Hematopoietic multipotent progenitor cell treated with erythropoietin and hydrocortisone succinate and interleukin-3 and kit ligand, for 8 days (in vitro differentiated cells): ENCODE data around the gene OR10T2.
"Not testable (repeated sequence)": the region's sequence is repeated elsewhere in the genome, so short reads cannot be mapped to it uniquely, and the experiment has no call there.

Experiments used
- DNase-seq: peaks from one replicate; pipeline ENCODE4 v3.0.0-alpha.2; 2015

Gene OR10T2

GRCh38 chr1:158398818-158399514 is at the start of gene OR10T2:
OR10T2 (minus strand) TSS chr1:158399466; CDS start chr1:158399466, 0 bp downstream.
- DNase-seq: no peak

GRCh38 chr1:158445376-158445775 is 46.1 kb upstream of the OR10T2 start:
- no peak for DNase-seq

GRCh38 chr1:158434741-158435140 is 35.5 kb upstream of the OR10T2 start:
- no peak for DNase-seq

GRCh38 chr1:158430163-158430562 is 30.9 kb upstream of the OR10T2 start:
- not testable (repeated sequence) for DNase-seq

GRCh38 chr1:158426137-158426536 is 26.9 kb upstream of the OR10T2 start, which contains the start of gene OR10K2:
OR10K2 (minus strand) TSS chr1:158426237; CDS start chr1:158420866, 5,371 bp downstream.
- DNase-seq: no peak

- no peak for DNase-seq
Observed at GRCh38 chr1:158425027-158425426, 25.8 kb upstream of the OR10T2 start.

- DNase-seq: no peak
Observed at GRCh38 chr1:158422212-158422611, 22.9 kb upstream of the OR10T2 start.

- no peak for DNase-seq
Observed at GRCh38 chr1:158417586-158417985, 18.3 kb upstream of the OR10T2 start.

- DNase-seq: no peak
Observed at GRCh38 chr1:158414651-158415345, 15.5 kb upstream of the OR10T2 start.

GRCh38 chr1:158407092-158407491 is 7.8 kb upstream of the OR10T2 start:
- DNase-seq: no peak

GRCh38 chr1:158400871-158401270 is 1.6 kb upstream of the OR10T2 start:
- no peak for DNase-seq

GRCh38 chr1:158396646-158397045 is 2.6 kb downstream of the OR10T2 start:
- no peak for DNase-seq

- no peak for DNase-seq
Observed at GRCh38 chr1:158393476-158393875, 5.8 kb downstream of the OR10T2 start.

- no peak for DNase-seq
Observed at GRCh38 chr1:158391099-158391498, 8.2 kb downstream of the OR10T2 start.

GRCh38 chr1:158390331-158390730 is 8.9 kb downstream of the OR10T2 start:
- no peak for DNase-seq

GRCh38 chr1:158374860-158375259 is 24.4 kb downstream of the OR10T2 start:
- DNase-seq: no peak

- not testable (repeated sequence) for DNase-seq
Observed at GRCh38 chr1:158374101-158374500, 25.2 kb downstream of the OR10T2 start.

- DNase-seq: no peak
Observed at GRCh38 chr1:158371188-158371953, 27.9 kb downstream of the OR10T2 start.

GRCh38 chr1:158366783-158367182 is 32.5 kb downstream of the OR10T2 start:
- no peak for DNase-seq

GRCh38 chr1:158362941-158363340 is 36.3 kb downstream of the OR10T2 start:
- no peak for DNase-seq

GRCh38 chr1:158362482-158362881 is 36.8 kb downstream of the OR10T2 start:
- no peak for DNase-seq

GRCh38 chr1:158357441-158357840 is 41.8 kb downstream of the OR10T2 start:
- no peak for DNase-seq

- DNase-seq: no peak
Observed at GRCh38 chr1:158356616-158357015, 42.6 kb downstream of the OR10T2 start.
